HepG2 (cell line): Measurements from ENCODE around the gene ACE. TPM values are rescaled to one million over a fixed set of nuclear protein-coding genes. Genes with fewer than 3 reads are reported as not detected.

Experiments used
- ATF7-NPFF ChIP-seq: sonication (generic); formaldehyde crosslinking; IDR thresholded peaks from 2 replicates; pipeline ENCODE4 v1.8.1; 2023; ENCODE audit warnings: mild to moderate bottlenecking, low read depth, missing genetic modification reagents, moderate library complexity
- CBX2 ChIP-seq, 2 experiments: fragments of 200-600 bp in 1 of 2; sonication (generic); formaldehyde crosslinking in 1 of 2; IDR thresholded peaks; 2 replicates each; pipeline versions ENCODE4 v1.7.0 to v1.8.1; 2018 to 2022; ENCODE audit warnings: low read depth in 2 of 2, low read length in 1 of 2, mild to moderate bottlenecking in 1 of 2, missing genetic modification reagents in 1 of 2
- ELF3 ChIP-seq: IDR thresholded peaks from 2 replicates; pipeline ENCODE4 v1.6.1; 2016; ENCODE audit warnings: missing genetic modification reagents, missing compliant biosample characterization
- FOSL2 ChIP-seq: sonication (generic); formaldehyde crosslinking; IDR thresholded peaks from 2 replicates; pipeline ENCODE4 v1.4.0; 2020; ENCODE audit warnings: missing genetic modification reagents
- FOXK2 ChIP-seq: fragments of 450-650 bp; IDR thresholded peaks from 2 replicates; pipeline ENCODE4 v1.6.1; 2016
- NR3C1 ChIP-seq: sonication (generic); formaldehyde crosslinking; IDR thresholded peaks from 2 replicates; pipeline ENCODE4 v1.4.0; 2020; ENCODE audit warnings: missing genetic modification reagents
- SIX4 ChIP-seq: sonication (generic); formaldehyde crosslinking; IDR thresholded peaks from 2 replicates; pipeline ENCODE4 v1.4.0; 2020; ENCODE audit warnings: missing genetic modification reagents
- TGIF2 ChIP-seq: IDR thresholded peaks from 2 replicates; pipeline ENCODE4 v1.6.1; 2016; ENCODE audit warnings: control low read depth, missing compliant biosample characterization
- polyA plus RNA-seq, 8 experiments: library from polyadenylated mRNA; depleted of rRNA in 3 of 8; stranded (reverse) in 7 of 8; unstranded in 1 of 8; fragments of >200 nt; fragmentation: Illumina TruSeq in 4 of 8; extraction: Trizol in 4 of 8; gene quantifications; 2 replicates each; pipeline versions ENCODE4 v1.2.1 to v1.2.3, GENCODE V29; 2011 to 2016; ENCODE audit warnings: low read depth in 4 of 8, missing spikeins in 1 of 8, mixed read lengths in 1 of 8; ENCODE audit not compliant: insufficient read depth in 1 of 8
- total RNA-seq, 5 experiments: library from RNA; depleted of rRNA; stranded (reverse); fragments of >200 nt; fragmentation: Illumina TruSeq; extraction: Trizol; gene quantifications; 2 replicates each; pipeline ENCODE4 v1.2.3, GENCODE V29; 2016; ENCODE audit warnings: low read depth in 1 of 5
- TF ChIP-seq, protein P1 (sequence below): sonication (generic); formaldehyde crosslinking; IDR thresholded peaks from 2 replicates; pipeline ENCODE4 v1.4.0; 2020; ENCODE audit warnings: missing genetic modification reagents, mild to moderate bottlenecking, borderline replicate concordance
- TF ChIP-seq, protein P2 (sequence below): sonication (generic); formaldehyde crosslinking; IDR thresholded peaks from 2 replicates; pipeline ENCODE4 v1.5.0; 2020; ENCODE audit warnings: mild to moderate bottlenecking, missing genetic modification reagents, borderline replicate concordance
- TF ChIP-seq, protein P3 (sequence below): sonication (generic); formaldehyde crosslinking; IDR thresholded peaks from 2 replicates; pipeline ENCODE4 v1.5.0; 2020; ENCODE audit warnings: missing genetic modification reagents
- TF ChIP-seq, protein P4 (sequence below): sonication (generic); formaldehyde crosslinking; conservative IDR thresholded peaks from 2 replicates; pipeline ENCODE4 v1.8.0; 2022; ENCODE audit warnings: mild to moderate bottlenecking, moderate library complexity, missing genetic modification reagents
- TF ChIP-seq, protein P5 (sequence below): sonication (generic); formaldehyde crosslinking; conservative IDR thresholded peaks from 2 replicates; pipeline ENCODE4 v1.4.0; 2020; ENCODE audit warnings: missing genetic modification reagents

The ACE gene
- total and polyA plus RNA-seq, 2 of the 13 experiments (the other 11 are each of a cell fraction or from before 2014, with no cell fraction given): 0.08 to 0.13 TPM

DNA sequence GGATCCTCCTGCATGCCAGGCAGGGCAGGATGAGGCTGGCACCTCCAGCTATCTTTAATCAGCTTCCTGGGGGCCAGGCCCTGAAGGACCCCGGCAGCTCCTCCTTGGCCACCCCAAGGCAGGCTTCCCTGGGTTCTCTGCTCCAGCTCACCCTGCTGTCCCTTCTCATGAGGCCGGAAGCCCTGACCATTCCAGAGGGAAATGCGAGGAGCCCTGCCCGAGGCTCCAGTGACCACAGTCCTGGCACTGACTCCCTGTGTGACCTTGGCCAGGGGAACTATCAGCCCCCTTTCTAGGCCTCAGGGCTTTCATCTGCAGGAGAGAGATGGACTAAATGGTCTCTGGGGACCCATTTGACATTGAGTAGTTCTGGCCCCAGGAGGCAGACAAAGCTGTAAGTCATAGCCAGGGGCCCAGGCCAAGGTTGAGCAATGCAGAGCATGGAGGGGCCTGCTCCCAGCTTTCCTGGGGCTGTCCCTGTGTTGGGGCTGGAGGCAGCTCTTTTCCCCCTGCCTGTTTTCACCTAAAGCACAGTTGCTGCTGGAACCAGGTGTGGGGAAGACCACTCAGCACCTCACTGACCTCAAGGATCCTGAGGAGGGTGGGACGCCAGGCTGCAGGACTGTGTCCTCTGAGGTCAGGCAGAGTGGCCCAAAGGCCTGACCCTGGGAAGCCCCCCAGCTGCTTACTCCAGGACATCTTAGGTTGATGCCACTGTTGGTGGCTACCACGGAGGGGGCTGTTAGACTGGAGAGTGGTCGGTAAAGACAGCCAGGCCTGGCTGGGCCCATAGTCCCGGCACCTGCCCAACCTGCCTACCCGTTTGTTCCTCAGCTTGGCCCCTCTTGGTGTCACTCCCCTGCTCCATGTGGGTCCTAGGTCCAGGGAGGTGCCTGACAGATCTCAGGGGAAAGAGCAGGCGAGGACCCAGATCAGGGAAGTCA, 54.4 kb downstream of the ACE start (continued):
- TF ChIP-seq SIX4 (CRISPR knock-in tag) (peak; percentile 76), CBX2 (IDR thresholded peaks at IDR 0.05; ENCODE audit: low read depth, low read length) (no peak), CBX2 (CRISPR knock-in tag; IDR thresholded peaks at IDR 0.05; ENCODE audit: low read depth) (peak; percentile 79; the same call in 1 of the 2 replicates), TGIF2 (CRISPR knock-in tag) (peak; percentile 53; the same call in 1 of the 2 replicates), ATF7-NPFF (CRISPR knock-in tag) (peak; percentile 70), FOSL2 (CRISPR knock-in tag) (peak; percentile 76), ELF3 (peak; percentile 79), NR3C1 (CRISPR knock-in tag) (no peak), FOXK2 (no peak)
- TF ChIP-seq, protein P1, sequence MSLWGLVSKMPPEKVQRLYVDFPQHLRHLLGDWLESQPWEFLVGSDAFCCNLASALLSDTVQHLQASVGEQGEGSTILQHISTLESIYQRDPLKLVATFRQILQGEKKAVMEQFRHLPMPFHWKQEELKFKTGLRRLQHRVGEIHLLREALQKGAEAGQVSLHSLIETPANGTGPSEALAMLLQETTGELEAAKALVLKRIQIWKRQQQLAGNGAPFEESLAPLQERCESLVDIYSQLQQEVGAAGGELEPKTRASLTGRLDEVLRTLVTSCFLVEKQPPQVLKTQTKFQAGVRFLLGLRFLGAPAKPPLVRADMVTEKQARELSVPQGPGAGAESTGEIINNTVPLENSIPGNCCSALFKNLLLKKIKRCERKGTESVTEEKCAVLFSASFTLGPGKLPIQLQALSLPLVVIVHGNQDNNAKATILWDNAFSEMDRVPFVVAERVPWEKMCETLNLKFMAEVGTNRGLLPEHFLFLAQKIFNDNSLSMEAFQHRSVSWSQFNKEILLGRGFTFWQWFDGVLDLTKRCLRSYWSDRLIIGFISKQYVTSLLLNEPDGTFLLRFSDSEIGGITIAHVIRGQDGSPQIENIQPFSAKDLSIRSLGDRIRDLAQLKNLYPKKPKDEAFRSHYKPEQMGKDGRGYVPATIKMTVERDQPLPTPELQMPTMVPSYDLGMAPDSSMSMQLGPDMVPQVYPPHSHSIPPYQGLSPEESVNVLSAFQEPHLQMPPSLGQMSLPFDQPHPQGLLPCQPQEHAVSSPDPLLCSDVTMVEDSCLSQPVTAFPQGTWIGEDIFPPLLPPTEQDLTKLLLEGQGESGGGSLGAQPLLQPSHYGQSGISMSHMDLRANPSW: 0 out of 2 replicates have a peak, but pooled peaks have one; percentile 68
- TF ChIP-seq, protein P2, sequence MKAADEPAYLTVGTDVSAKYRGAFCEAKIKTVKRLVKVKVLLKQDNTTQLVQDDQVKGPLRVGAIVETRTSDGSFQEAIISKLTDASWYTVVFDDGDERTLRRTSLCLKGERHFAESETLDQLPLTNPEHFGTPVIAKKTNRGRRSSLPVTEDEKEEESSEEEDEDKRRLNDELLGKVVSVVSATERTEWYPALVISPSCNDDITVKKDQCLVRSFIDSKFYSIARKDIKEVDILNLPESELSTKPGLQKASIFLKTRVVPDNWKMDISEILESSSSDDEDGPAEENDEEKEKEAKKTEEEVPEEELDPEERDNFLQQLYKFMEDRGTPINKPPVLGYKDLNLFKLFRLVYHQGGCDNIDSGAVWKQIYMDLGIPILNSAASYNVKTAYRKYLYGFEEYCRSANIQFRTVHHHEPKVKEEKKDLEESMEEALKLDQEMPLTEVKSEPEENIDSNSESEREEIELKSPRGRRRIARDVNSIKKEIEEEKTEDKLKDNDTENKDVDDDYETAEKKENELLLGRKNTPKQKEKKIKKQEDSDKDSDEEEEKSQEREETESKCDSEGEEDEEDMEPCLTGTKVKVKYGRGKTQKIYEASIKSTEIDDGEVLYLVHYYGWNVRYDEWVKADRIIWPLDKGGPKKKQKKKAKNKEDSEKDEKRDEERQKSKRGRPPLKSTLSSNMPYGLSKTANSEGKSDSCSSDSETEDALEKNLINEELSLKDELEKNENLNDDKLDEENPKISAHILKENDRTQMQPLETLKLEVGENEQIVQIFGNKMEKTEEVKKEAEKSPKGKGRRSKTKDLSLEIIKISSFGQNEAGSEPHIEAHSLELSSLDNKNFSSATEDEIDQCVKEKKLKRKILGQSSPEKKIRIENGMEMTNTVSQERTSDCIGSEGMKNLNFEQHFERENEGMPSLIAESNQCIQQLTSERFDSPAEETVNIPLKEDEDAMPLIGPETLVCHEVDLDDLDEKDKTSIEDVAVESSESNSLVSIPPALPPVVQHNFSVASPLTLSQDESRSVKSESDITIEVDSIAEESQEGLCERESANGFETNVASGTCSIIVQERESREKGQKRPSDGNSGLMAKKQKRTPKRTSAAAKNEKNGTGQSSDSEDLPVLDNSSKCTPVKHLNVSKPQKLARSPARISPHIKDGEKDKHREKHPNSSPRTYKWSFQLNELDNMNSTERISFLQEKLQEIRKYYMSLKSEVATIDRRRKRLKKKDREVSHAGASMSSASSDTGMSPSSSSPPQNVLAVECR (CRISPR knock-in tag): peak; percentile 76; the same call in 1 of the 2 replicates
- TF ChIP-seq, protein P3, sequence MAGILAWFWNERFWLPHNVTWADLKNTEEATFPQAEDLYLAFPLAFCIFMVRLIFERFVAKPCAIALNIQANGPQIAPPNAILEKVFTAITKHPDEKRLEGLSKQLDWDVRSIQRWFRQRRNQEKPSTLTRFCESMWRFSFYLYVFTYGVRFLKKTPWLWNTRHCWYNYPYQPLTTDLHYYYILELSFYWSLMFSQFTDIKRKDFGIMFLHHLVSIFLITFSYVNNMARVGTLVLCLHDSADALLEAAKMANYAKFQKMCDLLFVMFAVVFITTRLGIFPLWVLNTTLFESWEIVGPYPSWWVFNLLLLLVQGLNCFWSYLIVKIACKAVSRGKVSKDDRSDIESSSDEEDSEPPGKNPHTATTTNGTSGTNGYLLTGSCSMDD: no peak
- TF ChIP-seq, protein P4, sequence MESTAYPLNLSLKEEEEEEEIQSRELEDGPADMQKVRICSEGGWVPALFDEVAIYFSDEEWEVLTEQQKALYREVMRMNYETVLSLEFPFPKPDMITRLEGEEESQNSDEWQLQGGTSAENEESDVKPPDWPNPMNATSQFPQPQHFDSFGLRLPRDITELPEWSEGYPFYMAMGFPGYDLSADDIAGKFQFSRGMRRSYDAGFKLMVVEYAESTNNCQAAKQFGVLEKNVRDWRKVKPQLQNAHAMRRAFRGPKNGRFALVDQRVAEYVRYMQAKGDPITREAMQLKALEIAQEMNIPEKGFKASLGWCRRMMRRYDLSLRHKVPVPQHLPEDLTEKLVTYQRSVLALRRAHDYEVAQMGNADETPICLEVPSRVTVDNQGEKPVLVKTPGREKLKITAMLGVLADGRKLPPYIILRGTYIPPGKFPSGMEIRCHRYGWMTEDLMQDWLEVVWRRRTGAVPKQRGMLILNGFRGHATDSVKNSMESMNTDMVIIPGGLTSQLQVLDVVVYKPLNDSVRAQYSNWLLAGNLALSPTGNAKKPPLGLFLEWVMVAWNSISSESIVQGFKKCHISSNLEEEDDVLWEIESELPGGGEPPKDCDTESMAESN (CRISPR knock-in tag): peak; percentile 69
- TF ChIP-seq, protein P5, sequence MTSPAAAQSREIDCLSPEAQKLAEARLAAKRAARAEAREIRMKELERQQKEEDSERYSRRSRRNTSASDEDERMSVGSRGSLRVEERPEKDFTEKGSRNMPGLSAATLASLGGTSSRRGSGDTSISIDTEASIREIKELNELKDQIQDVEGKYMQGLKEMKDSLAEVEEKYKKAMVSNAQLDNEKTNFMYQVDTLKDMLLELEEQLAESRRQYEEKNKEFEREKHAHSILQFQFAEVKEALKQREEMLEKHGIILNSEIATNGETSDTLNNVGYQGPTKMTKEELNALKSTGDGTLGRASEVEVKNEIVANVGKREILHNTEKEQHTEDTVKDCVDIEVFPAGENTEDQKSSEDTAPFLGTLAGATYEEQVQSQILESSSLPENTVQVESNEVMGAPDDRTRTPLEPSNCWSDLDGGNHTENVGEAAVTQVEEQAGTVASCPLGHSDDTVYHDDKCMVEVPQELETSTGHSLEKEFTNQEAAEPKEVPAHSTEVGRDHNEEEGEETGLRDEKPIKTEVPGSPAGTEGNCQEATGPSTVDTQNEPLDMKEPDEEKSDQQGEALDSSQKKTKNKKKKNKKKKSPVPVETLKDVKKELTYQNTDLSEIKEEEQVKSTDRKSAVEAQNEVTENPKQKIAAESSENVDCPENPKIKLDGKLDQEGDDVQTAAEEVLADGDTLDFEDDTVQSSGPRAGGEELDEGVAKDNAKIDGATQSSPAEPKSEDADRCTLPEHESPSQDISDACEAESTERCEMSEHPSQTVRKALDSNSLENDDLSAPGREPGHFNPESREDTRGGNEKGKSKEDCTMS (CRISPR knock-in tag): no peak
